HG02884 (cell line): ENCODE results near the gene HSPA1A.
"Not testable (repeated sequence)": the region's sequence is repeated elsewhere in the genome, so short reads cannot be mapped to it uniquely, and the experiment has no call there.

Source experiments
- ATAC-seq: cut with Tn5 transposase; IDR thresholded peaks from one replicate; pipeline ENCODE4 v1.9.1; 2021; ENCODE audit warnings: mild to moderate bottlenecking, moderate library complexity; ENCODE audit not compliant: unreplicated experiment

Gene HSPA1A

GRCh38 chr6:31834367-31835250 lies 19.3 kb downstream of the HSPA1A start:
- ATAC-seq = no peak

GRCh38 chr6:31836047-31836473 lies 20.7 kb downstream of the HSPA1A start:
- ATAC-seq = no peak

- ATAC-seq = no peak
These were observed 21.4 kb downstream of the HSPA1A start for GRCh38 chr6:31836474-31837368.

- no peak for ATAC-seq
These were observed 22.2 kb downstream of the HSPA1A start for GRCh38 chr6:31837369-31838113.

- ATAC-seq = not testable (repeated sequence)
These were observed 22.8 kb downstream of the HSPA1A start for GRCh38 chr6:31838114-31838553.

GRCh38 chr6:31838968-31839367 lies 23.6 kb downstream of the HSPA1A start:
- ATAC-seq = no peak

GRCh38 chr6:31839779-31840126 lies 24.4 kb downstream of the HSPA1A start:
- not testable (repeated sequence) for ATAC-seq

GRCh38 chr6:31842053-31842452 lies 26.7 kb downstream of the HSPA1A start:
- no peak for ATAC-seq

GRCh38 chr6:31844507-31844906 lies 29.2 kb downstream of the HSPA1A start:
- no peak for ATAC-seq

GRCh38 chr6:31847276-31847978 lies 32.1 kb downstream of the HSPA1A start:
- no peak for ATAC-seq

GRCh38 chr6:31850765-31851484 lies 35.6 kb downstream of the HSPA1A start:
- ATAC-seq = no peak

GRCh38 chr6:31851485-31851832 lies 36.1 kb downstream of the HSPA1A start:
- no peak for ATAC-seq

GRCh38 chr6:31851980-31852718 lies 36.8 kb downstream of the HSPA1A start:
- not testable (repeated sequence) for ATAC-seq

GRCh38 chr6:31857774-31858173 lies 42.4 kb downstream of the HSPA1A start:
- ATAC-seq = not testable (repeated sequence)

GRCh38 chr6:31858707-31859106 lies 43.4 kb downstream of the HSPA1A start:
- ATAC-seq = no peak

GRCh38 chr6:31859923-31860322 lies 44.6 kb downstream of the HSPA1A start:
- no peak for ATAC-seq

GRCh38 chr6:31860349-31860748 lies 45.0 kb downstream of the HSPA1A start:
- no peak for ATAC-seq

- ATAC-seq = no peak
These were observed 45.8 kb downstream of the HSPA1A start for GRCh38 chr6:31861150-31861549.

- no peak for ATAC-seq
These were observed 46.6 kb downstream of the HSPA1A start for GRCh38 chr6:31861919-31862343.
